Measurements from ENCODE around the gene VAX1.

VAX1 gene

GRCh38 chr10:117139581-117140524 lies 1.8 kb upstream of the VAX1 start:
- TF ChIP-seq CTCF (IDR thresholded peaks at IDR 0.05): no peak

GRCh38 chr10:117138838-117139580 lies 939 bp upstream of the VAX1 start:
- no peak for TF ChIP-seq CTCF (IDR thresholded peaks at IDR 0.05)

GRCh38 chr10:117137031-117137910 lies 799 bp downstream of the VAX1 start:
- no peak for TF ChIP-seq CTCF (IDR thresholded peaks at IDR 0.05)

GRCh38 chr10:117136391-117136975 lies 1.6 kb downstream of the VAX1 start:
- TF ChIP-seq CTCF (IDR thresholded peaks at IDR 0.05): no peak

GRCh38 chr10:117135480-117136140 lies 2.5 kb downstream of the VAX1 start:
- no peak for TF ChIP-seq CTCF (IDR thresholded peaks at IDR 0.05)

GRCh38 chr10:117135026-117135372 lies 3.1 kb downstream of the VAX1 start:
- no peak for TF ChIP-seq CTCF (IDR thresholded peaks at IDR 0.05)

Measured in LNCAP (cell line).